A549 (cell line): ENCODE measurements around the gene SLC1A2. TPM values are rescaled to one million over a fixed set of nuclear protein-coding genes. Genes with fewer than 3 reads are reported as not detected.

Source experiments
- ATAC-seq, 2 experiments: fragments of 200-7000 bp in 1 of 2; fragments of >200 bp in 1 of 2; cut with Nextera tagmentation in 1 of 2; cut with Tn5 transposase in 1 of 2; 3 replicates each; pipeline versions ENCODE4 v1.8.0 to v1.9.1; 2018 to 2020; ENCODE audit warnings: mild to moderate bottlenecking in 1 of 2, moderate library complexity in 1 of 2
- CTCF ChIA-PET: fragments of 300-600 bp; sonication (Branson Sonifier 250); formaldehyde crosslinking; extraction: SDS; loops from one replicate; lab custom pipeline; 2021; ENCODE audit warnings: antibody characterized with exemption, inconsistent platforms; lab: Yijun Ruan, JAX
- POLR2A ChIA-PET: fragments of 350-600 bp; formaldehyde crosslinking; extraction: SDS; loops from one replicate; lab custom pipeline; 2021; ENCODE audit warnings: antibody characterized with exemption, inconsistent platforms; lab: Yijun Ruan, JAX
- DNase-seq, 2 experiments: peaks; one replicate each; pipeline versions ENCODE4 v3.0.0 to v3.0.0-alpha.2; 2011 to 2016; ENCODE audit warnings: low read depth in 1 of 2, low spot score in 1 of 2
- FAIRE-seq: peaks from 2 replicates; lab custom pipeline; 2011; peaks lifted over from hg19 to GRCh38; lab: Jason Lieb, UNC
- H3K27ac ChIP-seq, 2 experiments: fragments of >200 bp; sonication (Bioruptor Twin); formaldehyde crosslinking; 3 replicates each; pipeline ENCODE4 v1.5.1; 2016 to 2017
- H3K4me1 ChIP-seq: fragments of >200 bp; sonication (Bioruptor Twin); formaldehyde crosslinking; 3 replicates; pipeline ENCODE4 v1.6.1; 2016
- H3K4me2 ChIP-seq: fragments of >200 bp; sonication (Bioruptor Twin); formaldehyde crosslinking; 3 replicates; pipeline ENCODE4 v1.6.1; 2016
- H3K4me3 ChIP-seq: fragments of >200 bp; sonication (Bioruptor Twin); formaldehyde crosslinking; 3 replicates; pipeline ENCODE4 v1.5.1; 2016
- H3K9me3 ChIP-seq: fragments of >200 bp; sonication (Bioruptor Twin); formaldehyde crosslinking; 3 replicates; pipeline ENCODE4 v1.6.1; 2016
- CBX8 ChIP-seq: fragments of 200-600 bp; sonication (generic); IDR thresholded peaks from 2 replicates; pipeline ENCODE4 v1.6.1; 2016
- CHD2 ChIP-seq: fragments of 150-350 bp; IDR thresholded peaks from 2 replicates; pipeline ENCODE4 v1.6.1; 2014; ENCODE audit warnings: low read length; ENCODE audit not compliant: partially characterized antibody
- ELK1 ChIP-seq: fragments of 150-350 bp; IDR thresholded peaks from 2 replicates; pipeline ENCODE4 v1.6.1; 2014; ENCODE audit warnings: low read depth, mild to moderate bottlenecking, low read length
- ESRRA ChIP-seq: fragments of 150-350 bp; IDR thresholded peaks from 2 replicates; pipeline ENCODE4 v1.6.1; 2014; ENCODE audit warnings: mild to moderate bottlenecking, low read length, borderline replicate concordance
- FOSL2 ChIP-seq, 2 experiments: fragments of 450-650 bp in 1 of 2; fragments of >200 bp in 1 of 2; sonication (Bioruptor Twin) in 1 of 2; formaldehyde crosslinking; IDR thresholded peaks; 2 replicates each; pipeline versions ENCODE4 v1.5.0 to v1.6.1; 2016 to 2020; ENCODE audit warnings: mild to moderate bottlenecking in 1 of 2, moderate library complexity in 1 of 2
- FOXS1 ChIP-seq: fragments of 250-450 bp; sonication (Bioruptor Pico); IDR thresholded peaks from 2 replicates; pipeline ENCODE4 v1.5.0; 2020; ENCODE audit warnings: mild to moderate bottlenecking, moderate library complexity
- HEYL ChIP-seq: fragments of 250-450 bp; sonication (Bioruptor Pico); IDR thresholded peaks from 2 replicates; pipeline ENCODE4 v1.8.0; 2021; ENCODE audit warnings: mild to moderate bottlenecking, moderate library complexity
- HOXA7 ChIP-seq: fragments of 250-450 bp; sonication (Bioruptor Pico); IDR thresholded peaks from 2 replicates; pipeline ENCODE4 v1.5.0; 2020; ENCODE audit warnings: mild to moderate bottlenecking, moderate library complexity
- HOXB13 ChIP-seq: fragments of 250-450 bp; sonication (Bioruptor Pico); IDR thresholded peaks from 2 replicates; pipeline ENCODE4 v1.5.0; 2020; ENCODE audit warnings: low read depth, mild to moderate bottlenecking, moderate library complexity
- HOXB5 ChIP-seq: fragments of 250-450 bp; sonication (Bioruptor Pico); IDR thresholded peaks from 2 replicates; pipeline ENCODE4 v1.5.0; 2020; ENCODE audit warnings: mild to moderate bottlenecking, moderate library complexity
- JUN ChIP-seq, 2 experiments: fragments of >200 bp; sonication (Bioruptor Twin); formaldehyde crosslinking; IDR thresholded peaks; 2 replicates in 1 of 2; 3 replicates in 1 of 2; pipeline ENCODE4 v1.6.1; 2016 to 2017
- KDM5A ChIP-seq: fragments of 200-600 bp; sonication (generic); IDR thresholded peaks from 2 replicates; pipeline ENCODE4 v1.6.1; 2016; ENCODE audit warnings: antibody characterized with exemption, mild to moderate bottlenecking
- MAFK ChIP-seq: fragments of 450-650 bp; IDR thresholded peaks from 2 replicates; pipeline ENCODE4 v1.6.1; 2014; ENCODE audit not compliant: partially characterized antibody
- MAZ ChIP-seq: fragments of 150-350 bp; IDR thresholded peaks from 2 replicates; pipeline ENCODE4 v1.6.1; 2014; ENCODE audit warnings: antibody characterized with exemption, low read depth, low read length, borderline replicate concordance
- MYC ChIP-seq: IDR thresholded peaks from 2 replicates; pipeline ENCODE4 v1.6.1; 2012; ENCODE audit warnings: mild to moderate bottlenecking, inconsistent platforms, low read length, improper control_type of control experiment, borderline replicate concordance
- NPAS2 ChIP-seq: fragments of 250-450 bp; sonication (Bioruptor Pico); IDR thresholded peaks from 2 replicates; pipeline ENCODE4 v1.8.0; 2022; ENCODE audit warnings: mild to moderate bottlenecking, moderate library complexity, borderline replicate concordance
- NR3C1 ChIP-seq: fragments of >200 bp; sonication (Bioruptor Twin); formaldehyde crosslinking; IDR thresholded peaks from 3 replicates; pipeline ENCODE4 v1.6.1; 2017
- RAD21 ChIP-seq, 2 experiments: fragments of >200 bp in 1 of 2; sonication (Bioruptor Twin) in 1 of 2; formaldehyde crosslinking in 1 of 2; IDR thresholded peaks in 1 of 2; conservative IDR thresholded peaks in 1 of 2; 2 replicates in 1 of 2; 3 replicates in 1 of 2; pipeline ENCODE4 v1.6.1; 2012 to 2018; ENCODE audit warnings: inconsistent platforms in 1 of 2
- RARB ChIP-seq: fragments of 250-450 bp; sonication (Bioruptor Pico); IDR thresholded peaks from 2 replicates; pipeline ENCODE4 v1.8.0; 2021; ENCODE audit warnings: mild to moderate bottlenecking, moderate library complexity
- RFX5 ChIP-seq: fragments of 450-650 bp; IDR thresholded peaks from 2 replicates; pipeline ENCODE4 v1.7.1; 2014; ENCODE audit warnings: antibody characterized with exemption, mild to moderate bottlenecking, moderate library complexity
- SMC3 ChIP-seq: fragments of >200 bp; sonication (Bioruptor Twin); formaldehyde crosslinking; IDR thresholded peaks from 3 replicates; pipeline ENCODE4 v1.6.1; 2018; ENCODE audit warnings: inconsistent platforms
- SREBF2 ChIP-seq: fragments of 450-650 bp; IDR thresholded peaks from 2 replicates; pipeline ENCODE4 v1.6.1; 2014; ENCODE audit warnings: mild to moderate bottlenecking, moderate library complexity
- USF2 ChIP-seq: fragments of 450-650 bp; IDR thresholded peaks from 2 replicates; pipeline ENCODE4 v1.6.1; 2014; ENCODE audit warnings: antibody characterized with exemption
- ZC3H11A ChIP-seq: fragments of 450-650 bp; IDR thresholded peaks from 2 replicates; pipeline ENCODE4 v1.6.1; 2014; ENCODE audit warnings: antibody characterized with exemption, mild to moderate bottlenecking
- ZNF302 ChIP-seq: fragments of 250-450 bp; sonication (Bioruptor Pico); IDR thresholded peaks from 2 replicates; pipeline ENCODE4 v1.9.0; 2021; ENCODE audit warnings: inconsistent platforms, mild to moderate bottlenecking, moderate library complexity
- ZSCAN20 ChIP-seq: fragments of 250-450 bp; sonication (Bioruptor Pico); IDR thresholded peaks from 2 replicates; pipeline ENCODE4 v1.8.0; 2022; ENCODE audit warnings: mild to moderate bottlenecking, moderate library complexity
- WGBS: methylation state at CpG from one replicate; pipeline ENCODE4 v1.1.6; 2017; ENCODE audit errors: missing lambda C conversion rate; 5-methylcytosine and 5-hydroxymethylcytosine counted together
- polyA plus RNA-seq, 4 experiments: library from polyadenylated mRNA; depleted of rRNA in 3 of 4; stranded (reverse); fragments of >200 nt; fragmentation: RNase III in 1 of 4; extraction: RNeasy Plus Mini Kit Qiagen cat#74134 plus additional on column Dnase treatment in 1 of 4; gene quantifications; 2 replicates in 3 of 4; 3 replicates in 1 of 4; pipeline ENCODE4 v1.2.3, GENCODE V29; 2011 to 2017
- TF ChIP-seq, protein P1 (sequence below): IDR thresholded peaks from 2 replicates; pipeline ENCODE4 v1.6.1; 2012
- TF ChIP-seq, protein P2 (sequence below): IDR thresholded peaks from 2 replicates; pipeline ENCODE4 v1.6.1; 2012
- TF ChIP-seq, protein P3 (sequence below): fragments of 250-450 bp; sonication (Bioruptor Pico); IDR thresholded peaks from 2 replicates; pipeline ENCODE4 v1.5.0; 2021; ENCODE audit warnings: mild to moderate bottlenecking, moderate library complexity, borderline replicate concordance
- TF ChIP-seq, protein P4 (sequence below): fragments of >200 bp; sonication (Bioruptor Twin); formaldehyde crosslinking; IDR thresholded peaks from 3 replicates; pipeline ENCODE4 v1.6.1; 2016
- TF ChIP-seq, protein P5 (sequence below): fragments of 250-450 bp; sonication (Bioruptor Pico); IDR thresholded peaks from 2 replicates; pipeline ENCODE4 v1.5.0; 2020; ENCODE audit warnings: low read depth, mild to moderate bottlenecking, moderate library complexity

The SLC1A2 gene
- polyA plus RNA-seq, 2 of the 4 experiments (the other 2 are of a cell fraction) = 0.01 to 0.14 TPM

GRCh38 chr11:35330931-35331330, 88.4 kb downstream of the SLC1A2 start:
- DNase-seq (no peak), FAIRE-seq (no peak), ATAC-seq (no peak)
- no peak overlapping the region for H3K27ac ChIP-seq
- H3K4me3 ChIP-seq = no peak overlapping the region
- ChIA-PET POLR2A (no interaction called here), CTCF (no interaction called here)
- TF ChIP-seq ZSCAN20 (CRISPR knock-in tag) (no peak), NR3C1 (no peak), RFX5 (no peak), MAFK (no peak), ESRRA (no peak), CBX8 (no peak), USF2 (no peak), ZC3H11A (no peak), FOSL2 (IDR thresholded peaks at IDR 0.05) (no peak), FOSL2 (CRISPR knock-in tag; IDR thresholded peaks at IDR 0.05) (no peak), SMC3 (no peak), HEYL (CRISPR knock-in tag) (no peak), FOXS1 (CRISPR knock-in tag) (no peak), RAD21 (conservative IDR thresholded peaks at IDR 0.05 in 1 of 2, IDR thresholded peaks at IDR 0.05 in 1 of 2) (no peak), NPAS2 (CRISPR knock-in tag) (no peak), JUN (IDR thresholded peaks at IDR 0.05) (no peak), MAZ (no peak), HOXA7 (CRISPR knock-in tag) (no peak)
- TF ChIP-seq, protein P1, sequence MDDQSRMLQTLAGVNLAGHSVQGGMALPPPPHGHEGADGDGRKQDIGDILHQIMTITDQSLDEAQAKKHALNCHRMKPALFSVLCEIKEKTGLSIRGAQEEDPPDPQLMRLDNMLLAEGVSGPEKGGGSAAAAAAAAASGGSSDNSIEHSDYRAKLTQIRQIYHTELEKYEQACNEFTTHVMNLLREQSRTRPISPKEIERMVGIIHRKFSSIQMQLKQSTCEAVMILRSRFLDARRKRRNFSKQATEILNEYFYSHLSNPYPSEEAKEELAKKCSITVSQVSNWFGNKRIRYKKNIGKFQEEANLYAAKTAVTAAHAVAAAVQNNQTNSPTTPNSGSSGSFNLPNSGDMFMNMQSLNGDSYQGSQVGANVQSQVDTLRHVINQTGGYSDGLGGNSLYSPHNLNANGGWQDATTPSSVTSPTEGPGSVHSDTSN = no peak
- TF ChIP-seq, protein P2, sequence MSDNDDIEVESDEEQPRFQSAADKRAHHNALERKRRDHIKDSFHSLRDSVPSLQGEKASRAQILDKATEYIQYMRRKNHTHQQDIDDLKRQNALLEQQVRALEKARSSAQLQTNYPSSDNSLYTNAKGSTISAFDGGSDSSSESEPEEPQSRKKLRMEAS = no peak
- TF ChIP-seq, protein P3, sequence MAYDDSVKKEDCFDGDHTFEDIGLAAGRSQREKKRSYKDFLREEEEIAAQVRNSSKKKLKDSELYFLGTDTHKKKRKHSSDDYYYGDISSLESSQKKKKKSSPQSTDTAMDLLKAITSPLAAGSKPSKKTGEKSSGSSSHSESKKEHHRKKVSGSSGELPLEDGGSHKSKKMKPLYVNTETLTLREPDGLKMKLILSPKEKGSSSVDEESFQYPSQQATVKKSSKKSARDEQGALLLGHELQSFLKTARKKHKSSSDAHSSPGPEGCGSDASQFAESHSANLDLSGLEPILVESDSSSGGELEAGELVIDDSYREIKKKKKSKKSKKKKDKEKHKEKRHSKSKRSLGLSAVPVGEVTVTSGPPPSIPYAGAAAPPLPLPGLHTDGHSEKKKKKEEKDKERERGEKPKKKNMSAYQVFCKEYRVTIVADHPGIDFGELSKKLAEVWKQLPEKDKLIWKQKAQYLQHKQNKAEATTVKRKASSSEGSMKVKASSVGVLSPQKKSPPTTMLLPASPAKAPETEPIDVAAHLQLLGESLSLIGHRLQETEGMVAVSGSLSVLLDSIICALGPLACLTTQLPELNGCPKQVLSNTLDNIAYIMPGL (CRISPR knock-in tag) = no peak
- no peaks in the 10 kb centered on the region for H3K9me3 ChIP-seq
- whole genome bisulfite sequencing = 55% methylated on average over 2 of the region's 2 CpGs
- no peak overlapping the region for H3K4me2 ChIP-seq
- H3K4me1 ChIP-seq = no peaks in the 10 kb centered on the region

DNA sequence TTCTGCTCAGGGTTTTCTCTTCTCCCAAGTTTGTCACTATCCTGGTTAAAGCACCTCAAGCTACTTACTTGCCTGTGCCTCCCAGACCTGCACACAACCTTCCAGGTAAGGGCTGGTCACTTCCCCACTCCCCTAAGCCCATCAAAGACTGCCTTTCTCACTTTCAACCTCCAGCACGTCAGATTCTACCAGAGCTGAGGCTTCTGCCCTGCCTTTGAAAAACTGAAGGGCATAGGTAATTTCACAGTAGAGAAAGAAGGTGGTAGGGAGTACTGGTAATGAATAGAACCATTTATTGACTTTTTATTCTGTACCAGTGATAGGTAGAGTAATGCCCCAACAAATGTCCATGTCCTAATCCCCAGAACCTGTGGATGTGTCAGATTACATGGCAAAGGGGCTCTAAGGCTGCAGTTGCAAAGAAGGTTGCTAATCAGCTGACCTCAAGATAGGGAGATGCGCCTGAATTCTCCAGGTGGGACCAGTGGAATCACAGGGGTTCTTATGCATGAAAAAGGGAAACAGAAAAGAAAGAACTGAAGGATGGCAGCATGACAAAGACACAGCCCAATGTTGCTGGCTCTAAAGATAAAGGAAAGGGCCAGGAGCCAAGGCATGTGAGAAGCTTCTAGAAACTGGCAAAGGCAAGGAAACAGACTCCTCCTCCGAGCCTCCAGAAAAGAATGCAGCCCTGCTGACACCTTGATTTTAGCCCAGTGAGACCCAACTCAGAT, 89.0 kb downstream of the SLC1A2 start:
- Histone ChIP-seq H3K9me3 (no peaks in the 10 kb centered on the region), H3K27ac (no peak overlapping the region), H3K4me3 (no peak overlapping the region), H3K4me1 (no peaks in the 10 kb centered on the region), H3K4me2 (no peak overlapping the region)
- ATAC-seq = no peak
- 41% methylated on average over 3 of the region's 3 CpGs for WGBS
- CTCF ChIA-PET = no interaction called here
- no peak for FAIRE-seq
- no peak for DNase-seq
- POLR2A ChIA-PET = no interaction called here
- TF ChIP-seq CHD2 (no peak), MYC (no peak), ELK1 (no peak), HOXB13 (CRISPR knock-in tag) (no peak), JUN (IDR thresholded peaks at IDR 0.05) (no peak), ZNF302 (no peak), RARB (CRISPR knock-in tag) (no peak), SREBF2 (no peak), KDM5A (no peak), HOXB5 (no peak)
- TF ChIP-seq, protein P4, sequence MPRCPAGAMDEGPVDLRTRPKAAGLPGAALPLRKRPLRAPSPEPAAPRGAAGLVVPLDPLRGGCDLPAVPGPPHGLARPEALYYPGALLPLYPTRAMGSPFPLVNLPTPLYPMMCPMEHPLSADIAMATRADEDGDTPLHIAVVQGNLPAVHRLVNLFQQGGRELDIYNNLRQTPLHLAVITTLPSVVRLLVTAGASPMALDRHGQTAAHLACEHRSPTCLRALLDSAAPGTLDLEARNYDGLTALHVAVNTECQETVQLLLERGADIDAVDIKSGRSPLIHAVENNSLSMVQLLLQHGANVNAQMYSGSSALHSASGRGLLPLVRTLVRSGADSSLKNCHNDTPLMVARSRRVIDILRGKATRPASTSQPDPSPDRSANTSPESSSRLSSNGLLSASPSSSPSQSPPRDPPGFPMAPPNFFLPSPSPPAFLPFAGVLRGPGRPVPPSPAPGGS = no peak
- TF ChIP-seq, protein P5, sequence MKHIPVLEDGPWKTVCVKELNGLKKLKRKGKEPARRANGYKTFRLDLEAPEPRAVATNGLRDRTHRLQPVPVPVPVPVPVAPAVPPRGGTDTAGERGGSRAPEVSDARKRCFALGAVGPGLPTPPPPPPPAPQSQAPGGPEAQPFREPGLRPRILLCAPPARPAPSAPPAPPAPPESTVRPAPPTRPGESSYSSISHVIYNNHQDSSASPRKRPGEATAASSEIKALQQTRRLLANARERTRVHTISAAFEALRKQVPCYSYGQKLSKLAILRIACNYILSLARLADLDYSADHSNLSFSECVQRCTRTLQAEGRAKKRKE (CRISPR knock-in tag) = no peak
